Activated CD8-positive, alpha-beta memory T cell treated with anti-CD3 and anti-CD28 coated beads for 48 hours (primary cell): ENCODE measurements around the gene RAB3IL1.
"Not testable (repeated sequence)": the region's sequence is repeated elsewhere in the genome, so short reads cannot be mapped to it uniquely, and the experiment has no call there.

Source experiments
- DNase-seq, 3 experiments: peaks; one replicate each; pipeline ENCODE4 v3.0.0-alpha.2; 2020; ENCODE audit warnings: low read depth in 2 of 3, low spot score in 2 of 3

RAB3IL1 gene

DNA sequence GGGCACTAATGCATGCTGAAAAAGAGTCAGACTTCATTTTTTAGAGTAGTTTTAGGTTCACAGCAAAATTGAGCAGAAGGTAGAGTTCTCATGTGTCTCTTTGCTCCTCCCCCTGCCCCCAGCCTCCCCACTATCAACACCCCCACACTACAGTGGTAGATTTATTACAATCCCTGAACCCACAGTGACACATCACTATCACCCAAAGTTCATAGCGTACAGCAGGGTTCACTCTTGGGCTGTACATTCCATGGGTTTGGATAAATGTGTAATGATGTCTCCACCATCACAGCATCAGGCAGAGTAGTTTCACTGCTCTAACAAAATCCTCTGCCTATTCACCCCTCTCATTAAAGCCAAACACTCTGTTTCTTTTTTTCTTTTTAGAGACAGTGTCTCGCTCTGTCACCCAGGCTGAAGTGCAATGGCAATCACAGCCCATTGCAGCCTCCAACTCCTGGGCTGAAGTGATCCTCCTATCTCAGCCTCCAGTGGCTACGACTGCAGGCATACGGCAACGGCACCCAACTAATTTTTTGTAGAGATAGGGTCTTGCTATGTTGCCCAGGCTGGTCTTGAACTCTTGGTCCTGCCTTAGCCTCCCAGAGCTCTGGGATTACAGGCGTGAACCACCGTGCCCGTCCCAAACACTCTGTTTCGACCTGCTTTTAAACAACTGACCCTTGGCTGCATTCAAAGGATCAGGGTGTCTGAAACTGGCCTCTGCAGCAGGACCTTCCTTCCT, 36.9 kb upstream of the RAB3IL1 start:
- no peak for DNase-seq

DNA sequence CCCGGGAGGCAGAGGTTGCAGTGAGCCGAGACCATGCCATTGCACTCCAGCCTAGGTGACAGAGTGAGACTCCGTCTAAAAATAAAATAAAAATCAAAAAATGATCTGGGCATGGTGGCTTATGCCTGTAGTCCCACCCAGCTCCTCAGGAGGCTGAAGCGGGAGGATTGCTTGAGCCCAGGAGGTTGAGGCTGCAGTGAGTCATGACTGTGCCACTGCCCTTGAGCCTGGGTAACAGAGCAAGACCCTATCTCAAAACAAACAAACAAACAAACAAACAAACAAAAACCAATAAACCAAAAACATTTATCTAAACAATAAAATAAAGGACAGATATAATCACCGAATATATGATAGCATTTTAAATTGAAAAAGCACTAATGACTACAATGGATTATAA, 36.3 kb upstream of the RAB3IL1 start:
- not testable (repeated sequence) for DNase-seq

DNA sequence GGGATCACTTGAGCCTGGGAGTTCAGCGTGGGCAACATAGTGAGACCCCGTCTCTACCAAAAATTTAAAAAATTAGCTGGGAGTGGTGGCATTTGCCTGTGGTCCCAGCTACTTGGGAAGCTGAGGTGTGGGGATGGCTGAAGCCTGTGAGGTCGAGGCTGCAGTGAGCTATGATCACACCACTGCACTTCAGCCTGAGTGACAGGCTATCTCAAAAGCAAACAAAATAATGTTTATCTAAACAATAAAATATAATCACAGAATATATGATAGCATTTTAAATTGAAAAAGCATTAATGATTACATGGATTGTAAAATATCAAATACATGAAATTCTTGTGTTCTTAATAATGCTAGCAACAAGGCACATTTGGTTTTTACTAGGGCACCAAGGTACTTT, 35.5 kb upstream of the RAB3IL1 start:
- no peak for DNase-seq

DNA sequence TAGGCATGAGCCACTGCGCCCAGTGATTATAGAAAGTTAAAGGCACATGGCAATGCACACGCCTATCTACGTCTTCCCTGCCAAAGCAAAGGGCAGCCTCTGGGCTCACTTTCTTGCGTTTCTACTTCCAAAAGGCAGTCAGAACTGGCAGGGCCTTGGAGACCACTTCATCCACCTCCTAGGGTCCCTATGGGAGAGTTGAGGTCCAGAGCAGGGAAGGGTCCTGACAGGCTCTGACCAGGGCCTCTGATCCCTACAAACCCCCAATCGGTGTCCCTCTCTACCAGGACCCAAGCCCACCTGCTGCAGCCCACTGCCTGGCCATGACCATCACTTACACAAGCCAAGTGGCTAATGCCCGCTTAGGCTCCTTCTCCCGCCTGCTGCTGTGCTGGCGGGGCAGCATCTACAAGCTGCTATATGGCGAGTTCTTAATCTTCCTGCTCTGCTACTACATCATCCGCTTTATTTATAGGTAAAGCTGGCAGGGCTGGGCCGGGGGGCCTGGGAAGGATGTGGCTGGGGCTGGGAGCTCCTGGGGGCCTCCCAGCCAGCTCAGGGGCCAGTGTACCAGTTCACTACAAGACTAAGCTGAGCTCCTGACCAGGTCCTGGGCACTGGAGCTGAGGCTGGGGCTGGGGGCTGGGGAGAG, 34.2 kb upstream of the RAB3IL1 start:
- no peak for DNase-seq

DNA sequence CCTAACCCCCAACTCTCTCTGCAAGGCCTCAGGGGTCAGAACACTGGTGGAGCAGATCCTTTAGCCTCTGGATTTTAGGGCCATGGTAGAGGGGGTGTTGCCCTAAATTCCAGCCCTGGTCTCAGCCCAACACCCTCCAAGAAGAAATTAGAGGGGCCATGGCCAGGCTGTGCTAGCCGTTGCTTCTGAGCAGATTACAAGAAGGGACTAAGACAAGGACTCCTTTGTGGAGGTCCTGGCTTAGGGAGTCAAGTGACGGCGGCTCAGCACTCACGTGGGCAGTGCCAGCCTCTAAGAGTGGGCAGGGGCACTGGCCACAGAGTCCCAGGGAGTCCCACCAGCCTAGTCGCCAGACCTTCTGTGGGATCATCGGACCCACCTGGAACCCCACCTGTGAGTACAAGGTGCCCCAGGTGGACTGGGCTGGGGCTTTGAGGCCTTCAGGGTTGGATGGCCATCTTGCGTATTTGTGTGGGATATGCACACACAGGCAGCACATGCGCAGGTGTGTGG, 32.7 kb upstream of the RAB3IL1 start, which contains the start of gene BEST1:
Gene BEST1, plus strand, starts transcription at position 317 of the 513 bp plus-strand sequence. CDS start 1,456 bp downstream, outside the sequence.
- no peak for DNase-seq

DNA sequence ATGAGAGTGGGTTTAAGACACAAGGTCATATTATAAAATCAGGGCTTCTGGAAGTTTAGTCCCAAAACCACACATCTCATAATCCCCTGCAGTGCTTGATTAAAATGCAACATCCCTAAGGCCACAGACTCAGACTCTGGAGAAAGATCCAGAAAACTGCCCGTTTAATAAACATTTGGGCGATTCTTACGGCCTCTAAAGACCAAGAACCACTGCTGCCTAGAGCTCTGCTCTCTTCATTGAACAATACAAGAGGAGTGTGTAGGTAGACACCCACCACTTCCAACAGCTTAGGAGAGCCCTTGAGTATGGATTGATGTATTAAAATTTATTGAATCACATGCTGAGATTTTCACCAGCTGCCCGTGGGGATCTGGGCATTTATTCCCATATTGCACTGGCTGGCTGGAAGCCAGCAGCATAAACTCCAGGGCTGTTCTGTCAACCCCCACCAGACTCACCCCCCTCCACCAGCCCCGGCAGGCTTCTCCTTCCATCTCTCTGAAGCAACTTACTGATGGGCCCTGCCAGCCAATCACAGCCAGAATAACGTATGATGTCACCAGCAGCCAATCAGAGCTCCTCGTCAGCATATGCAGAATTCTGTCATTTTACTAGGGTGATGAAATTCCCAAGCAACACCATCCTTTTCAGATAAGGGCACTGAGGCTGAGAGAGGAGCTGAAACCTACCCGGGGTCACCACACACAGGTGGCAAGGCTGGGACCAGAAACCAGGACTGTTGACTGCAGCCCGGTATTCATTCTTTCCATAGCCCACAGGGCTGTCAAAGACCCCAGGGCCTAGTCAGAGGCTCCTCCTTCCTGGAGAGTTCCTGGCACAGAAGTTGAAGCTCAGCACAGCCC, 32.0 kb upstream of the RAB3IL1 start:
- no peak for DNase-seq

DNA sequence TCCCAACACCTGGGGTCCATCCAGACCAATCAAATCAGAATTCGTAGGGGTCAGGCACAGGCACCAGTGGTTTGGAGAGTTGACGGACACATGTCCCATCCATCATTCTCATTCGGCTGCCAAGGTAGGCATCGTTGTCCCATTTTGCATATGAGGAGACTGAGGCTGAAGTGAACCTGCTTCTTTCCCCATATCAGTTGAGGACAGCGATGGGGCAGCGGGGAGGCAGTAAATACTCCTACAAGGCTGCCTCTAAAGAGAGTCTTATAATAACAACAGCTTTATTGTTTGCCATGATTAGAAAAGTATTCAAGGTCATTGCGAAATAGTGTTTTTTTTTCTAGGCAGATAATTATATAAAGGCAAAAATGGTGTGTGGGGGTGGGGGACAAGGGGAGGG, 31.1 kb upstream of the RAB3IL1 start:
- no peak for DNase-seq

DNA sequence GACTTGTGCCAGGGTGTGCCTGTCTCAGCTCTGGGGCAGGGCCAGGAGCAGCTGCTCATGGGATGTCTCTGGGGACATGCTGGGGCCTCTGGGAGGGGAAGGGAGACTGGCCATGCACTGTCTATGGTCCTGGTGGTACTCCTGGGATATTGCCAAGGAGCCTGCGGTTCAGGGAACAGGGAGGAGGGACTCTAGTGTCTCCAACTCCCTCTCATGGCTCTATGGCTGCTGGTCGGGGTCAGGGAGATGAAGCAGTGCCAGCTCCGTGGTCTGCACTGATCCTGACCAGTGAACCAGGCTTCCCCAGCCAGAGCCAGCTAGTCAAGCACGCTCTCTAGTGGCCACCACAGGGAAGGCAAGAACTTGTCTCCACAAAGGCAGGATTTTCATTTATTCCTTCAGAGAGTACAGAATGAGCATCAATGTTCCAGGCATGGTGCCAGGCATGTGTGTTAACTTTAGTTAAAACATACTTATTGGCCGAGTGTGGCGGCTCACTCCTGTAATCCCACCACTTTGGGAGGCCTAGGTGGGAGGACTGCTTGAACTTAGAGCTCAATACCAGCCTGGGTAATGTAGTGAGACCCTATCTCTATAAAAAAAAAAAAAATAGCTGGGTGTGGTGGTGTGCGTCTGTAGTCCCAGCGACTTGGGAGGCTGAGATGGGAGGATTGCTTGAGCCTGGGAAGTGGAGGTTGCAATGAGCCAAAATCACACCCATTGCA, 30.3 kb upstream of the RAB3IL1 start:
- peak in 2 of 3 experiments; percentile 25 to 38 for DNase-seq

DNA sequence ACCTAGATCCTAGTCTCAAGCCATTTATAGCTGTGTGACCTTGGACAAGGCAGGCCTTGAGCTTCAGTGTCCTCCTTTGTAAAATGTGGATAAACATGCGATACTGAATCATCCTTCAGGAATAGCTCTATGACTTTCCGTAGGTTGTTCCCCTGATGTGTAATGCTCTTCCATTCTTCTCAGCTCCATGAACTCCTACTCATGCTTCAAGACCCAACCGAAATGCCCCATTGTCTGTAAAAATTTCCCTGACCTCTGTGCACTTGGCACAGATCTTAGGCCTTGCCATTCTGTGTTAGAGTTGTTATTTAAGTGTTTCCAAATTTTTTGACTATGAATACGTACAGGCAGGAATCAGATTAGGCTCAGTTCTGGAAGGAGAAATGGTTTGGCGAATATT, 29.5 kb upstream of the RAB3IL1 start:
- DNase-seq, result no peak

DNA sequence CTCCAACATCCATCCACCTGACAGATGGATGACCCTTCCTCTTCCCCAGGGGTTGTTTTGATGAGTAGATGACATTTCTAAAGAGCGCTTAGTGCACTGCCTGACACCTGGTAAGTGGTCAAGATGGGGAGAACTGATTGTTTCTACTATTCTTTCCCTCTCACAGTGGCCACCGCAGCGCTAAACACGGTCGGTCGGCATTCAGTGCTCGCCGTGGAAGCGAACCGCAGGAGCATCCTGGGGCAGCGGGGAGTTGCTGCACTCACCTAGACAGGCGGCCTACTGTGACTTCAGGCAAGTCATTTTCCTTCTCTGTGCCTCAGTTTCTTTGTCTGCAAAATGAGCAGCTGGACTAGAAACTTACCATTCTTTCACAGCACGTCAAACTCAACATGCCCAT, 27.8 kb upstream of the RAB3IL1 start:
- DNase-seq, result no peak

DNA sequence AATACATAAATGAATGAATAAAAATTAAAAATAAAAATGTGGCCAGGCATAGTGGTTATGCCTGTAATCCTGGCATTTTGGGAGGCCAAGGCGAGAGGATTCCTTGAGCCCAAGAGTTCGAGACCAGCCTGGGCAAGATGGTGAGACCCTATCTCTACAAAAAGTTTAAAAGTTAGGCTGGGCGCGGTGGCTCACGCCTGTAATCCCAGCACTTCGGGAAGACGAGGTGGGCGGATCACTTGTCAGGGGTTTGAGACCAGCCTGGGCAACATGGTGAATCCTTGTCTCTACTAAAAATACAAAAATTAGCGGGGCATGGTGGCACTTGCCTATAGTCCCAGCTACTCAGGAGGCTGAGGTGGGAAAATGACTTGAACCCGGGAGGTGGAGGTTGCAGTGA, 23.1 kb upstream of the RAB3IL1 start:
- no peak for DNase-seq

DNA sequence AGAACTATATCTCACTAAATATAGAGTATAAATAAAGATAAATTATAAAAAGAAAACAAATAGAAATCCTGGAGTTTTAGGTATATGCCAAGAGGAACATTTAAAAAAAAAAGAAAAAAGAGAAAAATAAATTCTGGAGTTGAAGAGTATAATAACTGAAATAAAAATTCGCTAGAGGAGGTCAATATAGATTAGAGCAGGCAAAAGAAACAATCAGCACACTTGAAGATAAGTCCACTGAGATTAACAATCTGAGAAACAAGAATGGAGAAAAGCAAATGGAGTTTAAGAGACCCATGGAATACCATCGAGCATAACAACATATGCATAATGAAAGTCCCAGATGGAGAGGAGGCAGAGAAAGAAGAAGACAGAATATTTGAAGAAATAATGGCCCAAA, 18.5 kb upstream of the RAB3IL1 start:
- no peak for DNase-seq

DNA sequence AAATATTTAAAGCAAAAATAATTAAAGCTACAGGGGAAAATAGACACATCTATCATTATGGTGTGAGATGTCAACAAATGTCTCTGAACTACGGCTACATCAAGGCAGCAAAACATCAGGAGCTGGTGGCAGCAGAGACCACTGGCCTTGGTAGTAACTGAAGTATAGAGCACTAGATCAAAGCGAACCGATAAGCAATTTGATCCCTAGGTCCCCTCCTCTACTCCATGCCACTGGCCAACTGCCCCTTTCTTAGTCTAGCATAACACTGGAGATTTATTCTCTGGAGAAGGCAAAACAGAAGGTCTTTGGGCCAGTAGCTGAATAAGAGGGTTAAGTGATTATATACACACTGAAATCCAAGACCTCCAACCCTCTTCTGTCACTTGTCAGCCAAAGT, 13.6 kb upstream of the RAB3IL1 start:
- no peak for DNase-seq

DNA sequence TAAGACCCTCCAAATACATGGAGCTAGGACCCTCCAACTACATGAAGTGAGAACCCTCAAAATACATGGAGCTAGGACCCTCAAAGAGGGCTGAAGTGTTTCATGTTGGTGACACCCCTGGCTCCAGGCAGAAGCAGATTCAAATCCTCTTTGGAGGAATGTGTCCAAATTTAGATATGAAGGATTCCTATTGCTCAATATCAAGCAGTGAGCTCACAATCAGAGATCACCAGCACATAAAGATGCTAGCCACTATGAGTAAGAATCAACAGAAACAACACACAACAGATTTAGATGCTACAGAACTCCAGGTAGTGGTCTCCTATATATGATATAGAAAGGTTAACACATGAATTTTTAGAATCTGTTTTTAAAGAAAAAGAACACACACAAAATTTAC, 11.2 kb upstream of the RAB3IL1 start:
- no peak for DNase-seq

DNA sequence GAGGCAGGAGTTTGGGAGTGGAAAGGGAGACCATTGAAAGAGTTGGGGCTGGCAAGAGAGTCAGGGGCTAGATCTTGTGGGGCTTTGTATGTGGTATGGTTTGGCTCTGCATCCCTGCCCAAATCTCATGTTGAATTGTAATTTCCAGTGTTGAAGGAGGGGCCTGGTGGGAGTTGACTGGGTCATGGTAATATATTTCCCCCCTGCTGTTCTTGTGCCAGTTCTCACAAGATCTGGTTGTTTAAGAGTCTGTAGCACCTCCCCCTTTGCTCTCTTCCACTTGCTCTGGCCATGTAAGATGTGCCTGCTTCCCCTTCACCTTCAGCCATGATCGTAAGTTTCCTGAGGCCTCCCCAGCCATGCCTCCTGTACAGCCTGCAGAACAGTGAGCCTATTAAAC, 10.1 kb upstream of the RAB3IL1 start:
- DNase-seq, result no peak

DNA sequence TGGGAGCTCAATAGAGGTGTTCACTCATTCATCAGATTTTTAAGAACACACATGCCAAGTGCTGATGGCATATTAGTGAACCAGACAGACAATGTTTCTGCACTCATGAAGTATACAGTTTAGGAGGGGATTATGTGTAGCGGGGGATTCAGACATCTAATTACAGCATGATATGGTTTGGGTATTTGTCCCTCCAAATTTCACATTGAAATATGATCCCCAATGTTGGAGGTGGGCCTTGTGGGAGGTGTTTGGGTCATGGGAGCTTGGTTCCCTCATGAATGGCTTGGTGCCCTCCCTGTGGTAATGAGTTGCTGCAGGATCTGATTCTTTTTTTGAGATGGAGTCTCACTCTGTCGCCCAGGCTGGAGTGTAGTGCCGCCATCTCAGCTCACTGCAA, 8.9 kb upstream of the RAB3IL1 start:
- no peak for DNase-seq

DNA sequence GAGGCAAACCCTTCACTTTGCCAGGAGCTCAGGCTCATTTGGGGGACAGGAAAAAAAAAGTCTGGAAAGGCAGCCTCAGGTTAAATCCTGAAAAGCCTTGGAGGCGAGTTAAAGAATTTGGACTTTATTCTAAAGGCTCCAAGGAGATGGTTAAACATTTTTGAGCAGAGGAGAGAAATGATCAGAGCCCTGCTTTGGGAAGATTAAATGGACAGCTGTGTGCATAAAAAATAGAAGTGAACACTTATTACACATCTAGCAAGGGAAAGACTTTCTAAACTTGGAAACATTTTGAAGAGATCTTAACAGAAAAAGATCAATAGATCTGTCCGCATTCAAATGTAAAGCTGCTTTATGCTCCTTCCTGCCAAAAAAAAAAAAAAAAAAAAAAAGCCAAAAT, 8.4 kb upstream of the RAB3IL1 start:
- DNase-seq, result no peak

DNA sequence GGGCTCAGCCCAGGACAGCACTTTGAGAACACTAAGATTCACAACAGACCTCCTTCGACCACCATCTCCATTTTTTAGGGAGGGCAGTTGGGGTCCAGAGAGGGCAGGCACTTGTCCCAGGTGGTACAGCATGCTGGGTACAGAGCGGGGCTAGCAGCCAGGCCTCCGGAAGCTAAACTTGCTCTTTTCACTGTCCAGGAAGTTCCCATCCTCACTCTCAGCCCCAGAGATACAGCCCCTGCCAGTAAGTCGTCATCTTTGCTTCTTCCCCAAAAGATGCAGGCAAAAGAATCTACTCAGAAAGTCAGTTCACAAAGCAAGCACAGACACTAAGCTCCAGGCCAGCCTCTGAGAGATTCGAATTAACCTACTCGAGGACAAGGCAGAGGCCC, 6.7 kb upstream of the RAB3IL1 start:
- no peak for DNase-seq

DNA sequence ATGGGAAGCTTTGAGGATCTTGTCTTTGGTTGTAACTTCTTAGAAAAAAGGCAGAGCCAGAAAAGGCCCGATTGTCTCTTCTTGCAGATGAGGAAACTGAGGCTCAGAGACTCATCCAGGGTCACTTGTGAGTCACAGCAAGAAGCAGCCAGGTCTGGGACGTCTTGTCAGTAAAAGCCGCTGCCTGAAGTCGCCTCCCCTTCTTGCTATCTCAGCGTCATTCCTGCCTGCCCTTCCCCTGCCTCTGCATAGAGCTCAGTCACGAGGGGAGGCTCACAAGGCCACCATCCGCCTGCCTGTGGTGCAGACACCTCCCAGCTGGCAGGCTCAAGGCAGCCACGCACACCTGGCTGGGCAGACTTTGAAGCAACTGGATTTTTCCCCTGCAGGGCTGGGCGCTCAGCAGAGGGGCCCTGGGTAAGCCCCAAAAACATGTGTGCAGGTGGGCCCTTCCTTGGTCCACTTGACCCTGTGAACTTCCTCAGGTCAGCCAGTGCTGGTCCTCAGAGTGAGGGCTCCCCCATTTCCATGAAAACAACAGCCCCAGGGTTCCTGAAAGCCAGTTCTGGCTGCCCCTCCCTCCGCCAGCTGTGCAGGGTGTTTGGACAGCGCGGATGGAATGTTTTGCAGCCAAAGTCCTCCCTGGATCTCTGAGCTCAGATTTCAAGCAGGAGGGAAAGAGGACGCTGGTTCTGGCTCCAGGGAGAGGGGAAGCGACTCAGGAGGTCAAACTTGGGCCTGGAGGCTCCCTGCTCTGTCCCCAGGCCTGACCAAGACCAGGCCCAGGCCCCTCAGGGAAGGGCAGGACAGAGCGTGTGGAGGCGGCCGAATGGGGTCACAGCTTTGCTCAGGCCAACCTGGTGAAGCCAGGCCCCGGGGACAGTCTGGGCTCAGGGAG, 6.0 kb upstream of the RAB3IL1 start:
- DNase-seq, result no peak

DNA sequence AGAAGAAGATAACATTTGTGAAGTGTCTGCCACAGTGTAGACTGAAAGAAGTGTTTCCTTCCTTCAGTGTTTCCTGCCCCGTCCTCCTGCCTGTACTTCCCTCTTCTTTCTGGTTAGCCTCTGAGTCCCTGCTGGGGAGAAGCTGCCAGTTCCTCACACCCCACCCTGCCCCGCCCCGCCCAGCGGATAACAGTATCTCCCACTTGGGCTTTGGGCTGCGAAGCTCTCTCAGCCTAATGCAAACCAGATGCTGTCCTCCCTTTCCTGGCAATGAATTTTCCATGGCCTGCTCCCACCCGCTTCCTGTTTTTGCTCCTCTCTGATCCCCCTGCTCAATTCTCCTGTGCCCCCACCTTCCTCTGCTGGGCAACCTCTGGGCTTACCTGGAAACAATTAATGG, 5.2 kb upstream of the RAB3IL1 start:
- DNase-seq, result no peak
